GM12874 (cell line): ENCODE data around the gene CDH20.

Experiments used
- TF ChIP-seq, protein P1 (sequence below): IDR thresholded peaks from 2 replicates; pipeline ENCODE4 v1.5.1; 2011; ENCODE audit warnings: low read depth, mild to moderate bottlenecking, control low read depth, low read length, moderate library complexity; ENCODE audit not compliant: insufficient read depth

Gene CDH20

DNA sequence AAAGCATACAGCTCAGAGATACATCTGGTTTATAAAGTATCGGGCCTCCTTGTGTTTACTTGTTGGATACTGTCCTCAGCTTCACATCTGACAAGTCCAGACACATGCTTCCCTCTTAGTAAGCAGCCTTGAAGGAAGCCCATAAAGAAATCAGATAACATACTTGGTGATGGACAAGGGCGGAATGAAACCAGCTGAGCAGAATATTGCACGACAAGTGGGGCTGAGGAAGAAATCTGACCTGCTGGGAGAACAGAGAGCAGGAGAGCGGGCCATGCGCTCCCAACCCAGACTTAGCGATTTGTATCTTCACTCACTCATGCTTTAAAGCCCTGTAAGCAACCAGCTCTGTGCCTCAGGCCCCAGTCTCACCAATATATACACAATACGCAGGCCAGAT lies 208.4 kb downstream of the CDH20 start:
- TF ChIP-seq, protein P1, sequence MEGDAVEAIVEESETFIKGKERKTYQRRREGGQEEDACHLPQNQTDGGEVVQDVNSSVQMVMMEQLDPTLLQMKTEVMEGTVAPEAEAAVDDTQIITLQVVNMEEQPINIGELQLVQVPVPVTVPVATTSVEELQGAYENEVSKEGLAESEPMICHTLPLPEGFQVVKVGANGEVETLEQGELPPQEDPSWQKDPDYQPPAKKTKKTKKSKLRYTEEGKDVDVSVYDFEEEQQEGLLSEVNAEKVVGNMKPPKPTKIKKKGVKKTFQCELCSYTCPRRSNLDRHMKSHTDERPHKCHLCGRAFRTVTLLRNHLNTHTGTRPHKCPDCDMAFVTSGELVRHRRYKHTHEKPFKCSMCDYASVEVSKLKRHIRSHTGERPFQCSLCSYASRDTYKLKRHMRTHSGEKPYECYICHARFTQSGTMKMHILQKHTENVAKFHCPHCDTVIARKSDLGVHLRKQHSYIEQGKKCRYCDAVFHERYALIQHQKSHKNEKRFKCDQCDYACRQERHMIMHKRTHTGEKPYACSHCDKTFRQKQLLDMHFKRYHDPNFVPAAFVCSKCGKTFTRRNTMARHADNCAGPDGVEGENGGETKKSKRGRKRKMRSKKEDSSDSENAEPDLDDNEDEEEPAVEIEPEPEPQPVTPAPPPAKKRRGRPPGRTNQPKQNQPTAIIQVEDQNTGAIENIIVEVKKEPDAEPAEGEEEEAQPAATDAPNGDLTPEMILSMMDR, result no peak

DNA sequence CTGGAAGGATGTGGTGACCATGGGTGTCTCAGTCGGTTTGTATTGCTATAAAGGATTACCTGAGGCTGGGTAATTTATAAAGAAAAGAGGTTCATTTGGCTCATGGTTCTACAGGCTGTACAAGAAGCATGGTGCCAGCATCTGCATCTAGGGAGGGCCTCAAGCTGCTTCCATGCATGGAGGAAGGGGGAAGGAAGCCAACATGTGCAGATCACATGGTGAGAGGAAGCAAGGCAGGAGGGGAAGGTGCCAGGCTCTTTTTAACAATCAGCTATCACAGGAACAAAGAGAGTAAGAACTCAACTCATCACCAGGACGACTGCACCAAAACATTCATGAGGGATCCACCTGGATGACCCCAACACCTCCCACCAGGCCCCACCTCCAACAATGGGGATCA lies 209.4 kb downstream of the CDH20 start:
- TF ChIP-seq, protein P1, result no peak

DNA sequence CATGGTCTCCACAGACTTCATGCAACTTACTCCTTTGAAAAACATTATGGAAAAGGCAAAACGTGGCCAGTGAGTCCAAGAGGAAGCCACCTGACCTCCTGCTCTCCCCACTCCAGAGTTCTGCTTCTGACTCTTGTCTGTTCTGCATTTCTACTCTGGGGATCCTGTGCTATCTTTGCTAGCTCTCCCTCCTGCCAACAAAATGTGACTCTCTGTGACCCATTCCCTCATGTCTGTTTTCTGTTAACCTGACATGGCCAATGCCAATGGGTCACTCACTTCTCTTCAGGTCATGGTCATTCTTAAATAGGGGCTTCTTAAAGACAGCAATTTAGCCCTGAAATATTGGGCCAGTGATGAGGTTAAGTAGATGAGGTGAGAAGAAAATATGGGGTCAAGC lies 210.3 kb downstream of the CDH20 start:
- TF ChIP-seq, protein P1, result no peak

DNA sequence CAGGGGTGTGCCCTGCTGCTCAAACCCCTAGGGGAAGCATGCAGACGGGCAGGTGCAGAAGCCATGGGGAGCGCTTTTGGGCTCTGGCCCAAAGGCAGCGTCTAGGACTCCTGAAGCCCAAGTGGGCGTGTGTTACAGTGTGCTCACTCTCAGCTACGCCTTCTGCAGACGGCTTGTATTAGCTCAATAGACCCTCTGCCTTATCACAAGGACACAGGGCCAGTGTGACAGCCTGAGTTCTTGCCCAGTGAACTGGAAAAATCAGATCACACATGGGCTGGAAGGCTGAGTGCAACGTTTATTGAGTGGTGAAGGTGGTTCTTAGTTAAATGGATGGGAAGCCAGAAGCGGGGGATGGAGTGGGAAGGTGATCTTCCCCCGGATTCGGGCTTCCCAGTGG lies 210.9 kb downstream of the CDH20 start:
- TF ChIP-seq, protein P1, result no peak

DNA sequence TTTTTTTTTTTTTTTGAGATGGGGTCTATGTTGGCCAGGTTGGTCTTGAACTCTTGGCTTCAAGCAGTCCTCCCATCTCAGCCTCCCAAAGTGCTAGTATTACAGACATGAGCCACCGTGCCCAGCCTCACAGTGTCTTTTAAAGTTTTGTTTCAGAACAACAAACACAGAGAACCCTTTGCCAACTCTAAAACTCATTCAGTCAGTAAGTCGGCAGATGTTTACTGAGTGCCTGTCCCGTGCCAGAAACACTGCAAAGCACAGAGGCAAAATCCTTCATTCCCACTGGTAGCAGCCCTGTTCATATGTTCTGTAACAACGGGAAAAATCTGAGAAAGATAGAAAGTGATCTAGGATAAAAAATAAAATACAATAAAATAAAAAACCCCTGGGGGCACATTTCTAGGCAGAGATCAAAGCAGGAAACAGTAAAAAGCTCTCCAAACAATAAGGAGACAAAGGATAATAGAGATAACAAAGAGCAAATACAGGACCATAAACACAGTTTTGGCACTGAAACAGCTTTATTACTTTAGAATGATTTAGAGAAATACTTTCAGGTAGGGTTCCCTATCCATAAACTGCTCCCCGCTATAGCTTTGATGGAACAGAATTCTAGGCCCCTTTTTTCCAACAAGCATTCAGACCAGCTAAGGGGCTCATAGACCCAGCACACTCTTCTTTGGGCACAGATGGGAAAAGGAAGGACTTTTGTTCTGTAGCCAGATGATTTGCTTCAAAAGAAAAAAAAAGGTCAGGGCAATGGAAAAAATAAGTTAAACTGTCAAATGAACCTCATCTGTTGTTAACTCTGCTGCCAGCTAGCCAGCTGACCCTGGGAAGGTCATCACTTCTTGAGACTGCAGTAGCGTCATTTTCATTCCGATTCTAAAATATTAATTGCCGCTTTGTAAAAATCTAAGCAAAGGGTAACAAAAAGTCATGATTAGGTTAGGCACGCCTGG lies 212.3 kb downstream of the CDH20 start:
- TF ChIP-seq, protein P1, result no peak

DNA sequence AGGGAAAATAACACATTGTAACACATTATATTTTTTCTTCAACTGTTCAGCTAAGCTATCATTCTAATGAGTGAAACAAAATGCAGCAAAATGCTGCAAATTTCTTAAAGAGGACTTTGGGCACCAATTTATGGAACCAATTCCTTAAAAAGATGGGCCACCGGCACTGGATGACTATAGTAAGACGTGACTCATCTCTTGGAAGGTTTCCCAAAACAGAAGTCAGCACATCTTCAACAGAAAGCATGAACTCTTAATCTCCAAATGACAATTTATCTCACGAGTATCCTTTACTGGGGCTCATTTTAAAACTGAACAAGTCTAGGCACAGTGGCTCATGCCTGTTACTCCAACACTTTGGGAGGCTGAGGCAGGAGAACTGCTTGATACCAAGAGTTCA lies 213.4 kb downstream of the CDH20 start:
- TF ChIP-seq, protein P1, result no peak

DNA sequence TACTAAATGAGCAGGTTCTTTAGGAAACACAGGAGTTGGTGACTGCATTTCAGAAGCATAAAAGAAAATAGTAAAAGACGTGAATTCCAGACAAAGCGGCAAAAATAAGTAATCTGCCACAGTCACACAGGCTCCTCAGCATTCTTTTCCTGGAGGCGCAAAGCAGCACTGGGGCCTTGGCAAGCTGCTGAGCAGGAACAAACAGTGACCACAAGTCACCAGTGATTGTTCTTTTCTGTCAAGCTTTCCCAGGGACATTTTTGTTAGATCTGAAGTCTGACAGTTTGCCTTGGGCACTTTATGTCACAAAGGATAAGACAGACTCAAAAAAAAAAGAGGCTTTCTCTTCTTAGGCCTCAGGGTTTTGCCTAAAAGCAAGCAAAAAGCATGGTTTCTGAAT lies 216.2 kb downstream of the CDH20 start:
- TF ChIP-seq, protein P1, result no peak
